ENCODE data around the gene SLC47A2.

DNA sequence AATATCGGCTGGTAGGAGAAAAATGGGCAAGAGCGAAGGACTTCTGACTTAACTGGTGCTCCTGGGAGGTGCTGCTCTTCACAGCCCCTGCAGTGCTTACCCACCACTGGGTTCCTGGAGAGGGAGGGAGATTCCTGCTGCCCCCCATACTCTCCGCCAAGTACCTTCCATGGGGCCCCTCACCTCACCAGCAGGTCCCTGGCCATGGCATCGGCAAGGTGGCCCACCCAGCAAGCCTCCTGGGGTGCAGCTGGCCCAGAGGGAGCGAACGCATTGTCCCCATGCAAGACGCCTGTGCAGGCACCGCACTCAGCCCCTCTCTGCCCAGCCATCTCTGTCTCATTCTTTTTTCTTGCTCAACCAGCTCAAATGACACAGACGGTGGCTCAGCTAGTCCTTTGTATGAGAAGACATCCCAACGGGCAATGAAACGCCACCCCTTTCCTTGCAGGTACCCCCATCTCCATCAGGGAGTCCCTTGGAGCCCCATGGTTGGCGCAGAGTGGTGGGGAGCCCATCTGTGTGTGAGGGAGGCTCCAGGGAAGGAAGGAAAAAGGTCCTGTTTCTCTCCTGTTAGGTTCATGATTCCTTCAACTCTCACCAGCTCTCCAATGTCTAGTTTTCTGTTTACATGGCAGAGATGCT lies 41.3 kb upstream of the SLC47A2 start:
- TF ChIP-seq, protein P1, sequence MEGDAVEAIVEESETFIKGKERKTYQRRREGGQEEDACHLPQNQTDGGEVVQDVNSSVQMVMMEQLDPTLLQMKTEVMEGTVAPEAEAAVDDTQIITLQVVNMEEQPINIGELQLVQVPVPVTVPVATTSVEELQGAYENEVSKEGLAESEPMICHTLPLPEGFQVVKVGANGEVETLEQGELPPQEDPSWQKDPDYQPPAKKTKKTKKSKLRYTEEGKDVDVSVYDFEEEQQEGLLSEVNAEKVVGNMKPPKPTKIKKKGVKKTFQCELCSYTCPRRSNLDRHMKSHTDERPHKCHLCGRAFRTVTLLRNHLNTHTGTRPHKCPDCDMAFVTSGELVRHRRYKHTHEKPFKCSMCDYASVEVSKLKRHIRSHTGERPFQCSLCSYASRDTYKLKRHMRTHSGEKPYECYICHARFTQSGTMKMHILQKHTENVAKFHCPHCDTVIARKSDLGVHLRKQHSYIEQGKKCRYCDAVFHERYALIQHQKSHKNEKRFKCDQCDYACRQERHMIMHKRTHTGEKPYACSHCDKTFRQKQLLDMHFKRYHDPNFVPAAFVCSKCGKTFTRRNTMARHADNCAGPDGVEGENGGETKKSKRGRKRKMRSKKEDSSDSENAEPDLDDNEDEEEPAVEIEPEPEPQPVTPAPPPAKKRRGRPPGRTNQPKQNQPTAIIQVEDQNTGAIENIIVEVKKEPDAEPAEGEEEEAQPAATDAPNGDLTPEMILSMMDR (IDR thresholded peaks at IDR 0.05): no peak
- TF ChIP-seq POLR2A (IDR thresholded peaks at IDR 0.05): no peak
- no peak for TF ChIP-seq EP300 (IDR thresholded peaks at IDR 0.05)
